Type B pancreatic cell (in vitro differentiated cells): ENCODE measurements around the gene PCAT7. TPM values are rescaled to one million over a fixed set of nuclear protein-coding genes. Genes with fewer than 3 reads are reported as not detected.

ENCODE experiments used
- DNase-seq: peaks from one replicate; pipeline ENCODE4 v3.0.0; 2021; ENCODE audit warnings: mixed read lengths; ENCODE audit not compliant: unreplicated experiment; ENCODE audit errors: extremely low spot score
- H3K27ac Mint-ChIP-seq: 2 replicates; pipeline ENCODE4 v1.8.0; 2021; ENCODE audit warnings: mild to moderate bottlenecking, mixed read lengths
- H3K27me3 Mint-ChIP-seq: 2 replicates; pipeline ENCODE4 v1.8.0; 2021; ENCODE audit warnings: mixed read lengths
- H3K36me3 Mint-ChIP-seq: 2 replicates; pipeline ENCODE4 v1.8.0; 2021; ENCODE audit warnings: mixed read lengths
- H3K4me1 Mint-ChIP-seq: one replicate; pipeline ENCODE4 v1.8.0; 2021; ENCODE audit warnings: mixed read lengths; ENCODE audit not compliant: unreplicated experiment
- H3K4me3 Mint-ChIP-seq: 2 replicates; pipeline ENCODE4 v1.8.0; 2021; ENCODE audit warnings: mild to moderate bottlenecking, mixed read lengths
- H3K9me3 Mint-ChIP-seq: 2 replicates; pipeline ENCODE4 v1.8.0; 2021; ENCODE audit warnings: mixed read lengths
- CTCF ChIP-seq: fragments of 200-600 bp; sonication (generic); conservative IDR thresholded peaks from 2 replicates; pipeline ENCODE4 v1.5.0; 2021; ENCODE audit warnings: antibody characterized with exemption, mild to moderate bottlenecking
- total RNA-seq: library from RNA; stranded (reverse); gene quantifications from 2 replicates; pipeline ENCODE4 v1.2.1, GENCODE V29; 2021; ENCODE audit warnings: low replicate concordance

The PCAT7 gene
- total RNA-seq, 1 donor from 2014 or later = 14.7 TPM

- peaks cover 11% of the 10 kb centered on the region for H3K36me3 Mint-ChIP-seq
- no peak overlapping the region for H3K27ac Mint-ChIP-seq
- DNase-seq = no peak
- no peaks in the 10 kb centered on the region for H3K4me1 Mint-ChIP-seq
- no peaks in the 10 kb centered on the region for H3K9me3 Mint-ChIP-seq
- no peak for TF ChIP-seq CTCF
- H3K4me3 Mint-ChIP-seq = no peak overlapping the region
- H3K27me3 Mint-ChIP-seq = no peaks in the 10 kb centered on the region
These were observed 8.9 kb upstream of the PCAT7 start for GRCh38 chr9:94545940-94546339.

- Mint-ChIP-seq H3K4me3 (peak overlapping the region; percentile 40), H3K4me1 (peaks cover 18% of the 10 kb centered on the region), H3K27ac (no peak overlapping the region), H3K36me3 (peaks cover 10% of the 10 kb centered on the region), H3K9me3 (no peaks in the 10 kb centered on the region), H3K27me3 (no peaks in the 10 kb centered on the region)
- DNase-seq = no peak
- TF ChIP-seq CTCF = no peak
These were observed 1.6 kb upstream of the PCAT7 start for GRCh38 chr9:94553029-94553938.

GRCh38 chr9:94554078-94554438, 825 bp upstream of the PCAT7 start:
- no peak for TF ChIP-seq CTCF
- H3K27me3 Mint-ChIP-seq = no peaks in the 10 kb centered on the region

GRCh38 chr9:94557376-94557775, 2.5 kb downstream of the PCAT7 start:
- Mint-ChIP-seq H3K27ac (peak overlapping the region; percentile 65), H3K36me3 (peaks cover 6% of the 10 kb centered on the region), H3K27me3 (no peaks in the 10 kb centered on the region), H3K4me3 (no peak overlapping the region), H3K4me1 (peaks cover 18% of the 10 kb centered on the region), H3K9me3 (no peaks in the 10 kb centered on the region)
- DNase-seq = no peak
- TF ChIP-seq CTCF = no peak

More at GRCh38 chr9:94554078-94554438, 825 bp upstream of the PCAT7 start:
- Mint-ChIP-seq H3K4me3 (no peak overlapping the region), H3K27ac (no peak overlapping the region), H3K9me3 (no peaks in the 10 kb centered on the region), H3K36me3 (peaks cover 10% of the 10 kb centered on the region), H3K4me1 (peaks cover 18% of the 10 kb centered on the region)
- DNase-seq = no peak

- TF ChIP-seq CTCF = no peak
- no peak for DNase-seq
- Mint-ChIP-seq H3K9me3 (peaks cover 5% of the 10 kb centered on the region), H3K27me3 (no peaks in the 10 kb centered on the region), H3K4me1 (peaks cover 14% of the 10 kb centered on the region), H3K36me3 (peaks cover 23% of the 10 kb centered on the region), H3K4me3 (no peak overlapping the region), H3K27ac (no peak overlapping the region)
These were observed 5.4 kb downstream of the PCAT7 start for GRCh38 chr9:94560237-94560636.
